Measurements from ENCODE around the gene ASB6.

DNA sequence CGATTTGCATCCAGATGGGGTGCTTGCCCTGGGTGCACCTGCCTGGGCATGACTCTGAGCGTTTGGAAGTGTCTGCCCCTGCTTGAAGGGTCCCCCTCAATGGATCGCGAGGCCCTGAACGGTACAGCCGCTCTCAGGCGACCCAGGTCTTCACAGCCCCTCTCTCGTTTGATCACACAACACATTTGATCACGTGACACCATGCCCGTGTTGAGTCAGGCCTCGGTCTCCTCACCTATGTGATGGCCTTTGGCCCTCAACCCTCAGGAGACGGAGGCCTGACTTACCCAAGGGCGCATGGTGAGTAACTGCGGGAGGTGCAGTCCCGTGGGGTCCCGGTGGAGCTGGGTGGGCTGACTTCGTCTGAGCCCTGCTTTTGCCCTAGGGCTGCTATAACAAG is 3.0 kb upstream of the ASB6 start:
- no peak for TF ChIP-seq CTCF (IDR thresholded peaks at IDR 0.05; ENCODE audit: insufficient read depth, low read length, poor library complexity, severe bottlenecking)
- no peak for TF ChIP-seq EZH2phosphoT487 (conservative IDR thresholded peaks at IDR 0.05; ENCODE audit: low read length)

Measured in SU-DHL-6 (cell line).